OCI-LY7 (cell line): ENCODE data around the gene OAT.

Experiments
- EZH2phosphoT487 ChIP-seq: fragments of 200-600 bp; sonication (generic); IDR thresholded peaks from 2 replicates; pipeline ENCODE4 v1.6.1; 2018; ENCODE audit warnings: low read depth, borderline replicate concordance, mild to moderate bottlenecking, mixed run types, antibody characterized with exemption, low read length, moderate library complexity, mixed read lengths
- TF ChIP-seq, protein P1 (sequence below): fragments of 200-600 bp; sonication (generic); conservative IDR thresholded peaks from 2 replicates; pipeline ENCODE4 v1.5.1; 2014; ENCODE audit warnings: mild to moderate bottlenecking, antibody characterized with exemption, low read length, moderate library complexity, mixed read lengths

DNA sequence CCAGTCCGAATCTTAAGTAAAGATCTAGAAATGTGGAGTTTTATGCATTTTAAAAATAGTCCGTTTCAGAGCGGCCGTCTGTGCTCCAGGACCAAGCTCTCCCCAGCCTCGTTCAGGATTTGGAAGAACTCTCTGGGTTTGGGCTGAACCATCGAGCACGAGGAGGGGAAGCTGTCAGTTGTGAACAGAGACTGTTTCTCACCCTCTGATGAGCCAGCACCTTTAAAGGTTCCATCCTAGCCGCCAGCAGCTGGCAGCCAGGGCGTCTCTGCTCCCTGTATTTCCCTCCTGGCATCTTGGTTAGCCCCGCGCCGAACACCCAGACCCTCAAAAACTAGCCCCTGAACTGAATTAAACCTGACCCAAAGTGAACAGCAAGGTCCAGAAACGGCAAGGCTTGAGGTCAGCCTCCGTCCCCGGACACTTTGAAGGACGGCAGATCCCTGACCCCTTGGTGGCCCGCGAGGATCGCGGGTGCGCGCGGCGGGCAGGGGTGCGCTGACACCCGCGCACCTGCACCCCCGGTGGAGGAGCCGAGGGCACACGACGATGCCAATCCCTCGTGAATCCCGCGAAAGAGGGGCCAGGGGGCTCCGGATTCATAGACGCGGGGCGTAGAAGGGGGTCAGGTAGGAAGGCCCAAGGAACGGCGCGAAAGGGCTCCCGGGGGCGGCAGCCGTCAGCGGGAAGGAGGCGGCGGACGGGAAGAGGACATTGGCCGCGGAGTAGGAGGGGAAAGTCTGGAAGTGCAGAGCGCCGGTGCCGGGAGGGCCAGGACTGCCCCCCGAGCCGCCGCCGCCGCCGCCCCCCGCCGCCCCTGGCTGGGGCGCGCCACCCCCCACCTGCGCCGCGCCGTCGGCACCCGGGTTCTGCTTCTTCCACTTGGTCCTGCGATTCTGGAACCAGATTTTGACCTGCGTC lies 28.4 kb upstream of the OAT start:
- TF ChIP-seq, protein P1, sequence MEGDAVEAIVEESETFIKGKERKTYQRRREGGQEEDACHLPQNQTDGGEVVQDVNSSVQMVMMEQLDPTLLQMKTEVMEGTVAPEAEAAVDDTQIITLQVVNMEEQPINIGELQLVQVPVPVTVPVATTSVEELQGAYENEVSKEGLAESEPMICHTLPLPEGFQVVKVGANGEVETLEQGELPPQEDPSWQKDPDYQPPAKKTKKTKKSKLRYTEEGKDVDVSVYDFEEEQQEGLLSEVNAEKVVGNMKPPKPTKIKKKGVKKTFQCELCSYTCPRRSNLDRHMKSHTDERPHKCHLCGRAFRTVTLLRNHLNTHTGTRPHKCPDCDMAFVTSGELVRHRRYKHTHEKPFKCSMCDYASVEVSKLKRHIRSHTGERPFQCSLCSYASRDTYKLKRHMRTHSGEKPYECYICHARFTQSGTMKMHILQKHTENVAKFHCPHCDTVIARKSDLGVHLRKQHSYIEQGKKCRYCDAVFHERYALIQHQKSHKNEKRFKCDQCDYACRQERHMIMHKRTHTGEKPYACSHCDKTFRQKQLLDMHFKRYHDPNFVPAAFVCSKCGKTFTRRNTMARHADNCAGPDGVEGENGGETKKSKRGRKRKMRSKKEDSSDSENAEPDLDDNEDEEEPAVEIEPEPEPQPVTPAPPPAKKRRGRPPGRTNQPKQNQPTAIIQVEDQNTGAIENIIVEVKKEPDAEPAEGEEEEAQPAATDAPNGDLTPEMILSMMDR, result no peak
- no peak for TF ChIP-seq EZH2phosphoT487
